ENCODE data around the gene PCSK6.

DNA sequence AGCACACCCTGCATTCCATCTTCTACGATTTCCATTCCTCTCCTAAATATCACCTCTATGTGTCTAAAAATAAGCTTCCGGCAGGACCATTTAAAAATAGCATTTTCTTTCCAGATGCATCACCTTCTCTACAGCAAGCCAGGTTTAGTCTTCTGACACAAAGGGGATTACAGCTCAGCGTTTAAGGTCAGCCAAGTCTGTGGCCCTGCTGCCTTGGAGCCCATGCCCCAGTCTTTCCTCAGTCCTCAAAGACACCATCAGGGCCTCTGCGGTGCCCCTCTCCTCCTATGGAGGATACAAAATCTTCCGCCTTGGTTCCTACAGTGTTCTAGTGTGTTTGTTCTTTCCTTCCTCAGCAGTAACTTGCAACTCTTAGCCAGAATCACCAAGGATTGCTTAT, 216.0 kb downstream of the PCSK6 start:
- TF ChIP-seq, protein P1, sequence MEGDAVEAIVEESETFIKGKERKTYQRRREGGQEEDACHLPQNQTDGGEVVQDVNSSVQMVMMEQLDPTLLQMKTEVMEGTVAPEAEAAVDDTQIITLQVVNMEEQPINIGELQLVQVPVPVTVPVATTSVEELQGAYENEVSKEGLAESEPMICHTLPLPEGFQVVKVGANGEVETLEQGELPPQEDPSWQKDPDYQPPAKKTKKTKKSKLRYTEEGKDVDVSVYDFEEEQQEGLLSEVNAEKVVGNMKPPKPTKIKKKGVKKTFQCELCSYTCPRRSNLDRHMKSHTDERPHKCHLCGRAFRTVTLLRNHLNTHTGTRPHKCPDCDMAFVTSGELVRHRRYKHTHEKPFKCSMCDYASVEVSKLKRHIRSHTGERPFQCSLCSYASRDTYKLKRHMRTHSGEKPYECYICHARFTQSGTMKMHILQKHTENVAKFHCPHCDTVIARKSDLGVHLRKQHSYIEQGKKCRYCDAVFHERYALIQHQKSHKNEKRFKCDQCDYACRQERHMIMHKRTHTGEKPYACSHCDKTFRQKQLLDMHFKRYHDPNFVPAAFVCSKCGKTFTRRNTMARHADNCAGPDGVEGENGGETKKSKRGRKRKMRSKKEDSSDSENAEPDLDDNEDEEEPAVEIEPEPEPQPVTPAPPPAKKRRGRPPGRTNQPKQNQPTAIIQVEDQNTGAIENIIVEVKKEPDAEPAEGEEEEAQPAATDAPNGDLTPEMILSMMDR (conservative IDR thresholded peaks at IDR 0.05; ENCODE audit: low read length), result no peak
- TF ChIP-seq EZH2phosphoT487 (IDR thresholded peaks at IDR 0.05; ENCODE audit: borderline replicate concordance, low read depth, low read length), result no peak
